NCI-H187 (cell line): ENCODE measurements around the gene MAML1.
"Not testable (repeated sequence)": the region's sequence is repeated elsewhere in the genome, so short reads cannot be mapped to it uniquely, and the experiment has no call there.

Experiments used
- DNase-seq, 2 experiments: peaks; one replicate each; lab custom pipeline; 2025; lab: John Stamatoyannopoulos, UW

The MAML1 gene

GRCh38 chr5:179769271-179769670 is 36.6 kb downstream of the MAML1 start:
- DNase-seq = no peak

DNA sequence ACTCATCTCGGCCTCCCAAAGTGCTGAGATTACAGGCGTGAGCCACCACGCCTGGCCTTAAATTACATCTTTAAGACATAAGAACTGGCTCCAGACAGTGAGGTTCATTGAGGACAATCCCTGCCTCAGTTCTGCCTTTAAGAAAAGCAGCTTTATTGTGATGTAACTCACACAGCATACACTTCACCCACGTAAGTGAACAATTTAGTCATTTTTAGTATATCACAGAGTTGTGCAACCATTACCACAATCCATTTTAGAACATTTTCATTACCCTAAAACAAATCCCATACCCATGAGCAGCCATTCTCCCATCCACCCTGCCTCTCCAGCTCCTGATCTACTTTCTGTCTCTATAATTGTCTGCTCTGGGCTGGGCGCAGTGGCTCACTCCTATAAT is 37.2 kb downstream of the MAML1 start:
- DNase-seq = no peak

GRCh38 chr5:179771311-179771895 is 38.8 kb downstream of the MAML1 start:
- DNase-seq = no peak

DNA sequence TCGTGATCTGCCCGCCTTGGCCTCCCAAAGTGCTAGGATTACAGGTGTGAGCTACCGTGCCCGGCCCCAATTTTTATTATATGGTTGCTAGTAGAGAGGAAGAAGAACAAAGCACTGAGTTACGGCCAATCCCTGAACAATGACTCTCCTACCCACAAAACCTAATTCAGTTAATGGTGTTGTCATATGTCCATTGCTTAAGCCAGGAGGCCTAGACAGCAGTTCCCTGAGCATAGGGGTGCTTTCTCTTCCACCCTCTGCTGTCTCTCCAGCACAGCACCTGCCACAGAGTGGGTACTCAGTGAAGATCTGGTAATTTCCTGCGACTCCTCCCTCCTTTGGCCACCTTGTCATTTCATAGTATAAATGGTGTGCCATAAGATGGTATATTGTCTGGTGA is 39.7 kb downstream of the MAML1 start:
- no peak for DNase-seq

- no peak for DNase-seq
These were observed 41.0 kb downstream of the MAML1 start for GRCh38 chr5:179773686-179774040.

- DNase-seq = no peak
These were observed 41.8 kb downstream of the MAML1 start for GRCh38 chr5:179774442-179774841.

- no peak for DNase-seq
These were observed 43.9 kb downstream of the MAML1 start for GRCh38 chr5:179776411-179776938.

GRCh38 chr5:179777456-179777855 is 44.8 kb downstream of the MAML1 start:
- DNase-seq = no peak

GRCh38 chr5:179777909-179778308 is 45.3 kb downstream of the MAML1 start:
- DNase-seq = no peak

DNA sequence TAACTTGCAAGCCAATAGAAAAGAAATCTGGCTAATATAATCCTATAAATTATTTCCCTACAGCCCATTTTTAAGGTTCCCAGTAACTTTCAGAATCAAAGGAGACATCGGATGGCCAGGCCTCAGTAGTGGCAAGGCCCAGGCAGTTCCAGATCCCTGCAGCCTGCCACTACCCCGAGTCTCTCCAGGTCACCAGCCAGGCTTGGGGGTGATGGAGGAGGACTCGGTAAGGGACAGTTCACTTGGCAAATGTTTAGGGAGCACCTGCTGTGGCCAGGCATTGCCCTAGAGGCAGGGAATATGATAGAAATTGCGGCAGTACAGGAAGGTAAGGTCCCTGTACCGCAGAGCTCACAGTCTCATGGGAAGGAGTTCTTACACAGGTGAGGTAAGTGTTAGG is 46.0 kb downstream of the MAML1 start:
- DNase-seq = no peak

GRCh38 chr5:179779826-179780225 is 47.2 kb downstream of the MAML1 start:
- no peak for DNase-seq

GRCh38 chr5:179780362-179780761 is 47.7 kb downstream of the MAML1 start:
- no peak for DNase-seq

DNA sequence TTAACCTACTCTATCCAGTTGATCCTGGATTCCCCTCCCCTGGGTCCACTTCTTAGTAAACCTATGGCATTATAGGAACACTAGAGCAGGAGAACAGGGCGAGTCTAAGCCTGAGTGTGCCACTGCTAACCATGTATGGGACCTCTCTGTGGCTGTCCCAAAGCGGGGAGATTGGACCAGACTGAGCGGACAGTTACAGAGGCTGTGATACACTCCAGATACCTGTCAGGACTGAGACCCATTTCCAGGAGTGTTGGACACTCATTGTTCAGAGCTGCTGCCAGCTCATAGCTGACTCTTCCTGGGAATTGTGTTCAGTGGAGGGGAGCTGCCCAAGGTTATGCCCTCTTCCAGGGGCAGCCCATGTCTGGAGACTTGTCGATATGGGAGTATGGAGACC is 49.2 kb downstream of the MAML1 start:
- DNase-seq = no peak

- DNase-seq = no peak
These were observed 50.5 kb downstream of the MAML1 start for GRCh38 chr5:179783128-179783527.

GRCh38 chr5:179786861-179787260 is 54.2 kb downstream of the MAML1 start:
- no peak for DNase-seq

GRCh38 chr5:179788193-179788854 is 55.7 kb downstream of the MAML1 start:
- no peak for DNase-seq

- not testable (repeated sequence) for DNase-seq
These were observed 56.7 kb downstream of the MAML1 start for GRCh38 chr5:179789278-179789677.

DNA sequence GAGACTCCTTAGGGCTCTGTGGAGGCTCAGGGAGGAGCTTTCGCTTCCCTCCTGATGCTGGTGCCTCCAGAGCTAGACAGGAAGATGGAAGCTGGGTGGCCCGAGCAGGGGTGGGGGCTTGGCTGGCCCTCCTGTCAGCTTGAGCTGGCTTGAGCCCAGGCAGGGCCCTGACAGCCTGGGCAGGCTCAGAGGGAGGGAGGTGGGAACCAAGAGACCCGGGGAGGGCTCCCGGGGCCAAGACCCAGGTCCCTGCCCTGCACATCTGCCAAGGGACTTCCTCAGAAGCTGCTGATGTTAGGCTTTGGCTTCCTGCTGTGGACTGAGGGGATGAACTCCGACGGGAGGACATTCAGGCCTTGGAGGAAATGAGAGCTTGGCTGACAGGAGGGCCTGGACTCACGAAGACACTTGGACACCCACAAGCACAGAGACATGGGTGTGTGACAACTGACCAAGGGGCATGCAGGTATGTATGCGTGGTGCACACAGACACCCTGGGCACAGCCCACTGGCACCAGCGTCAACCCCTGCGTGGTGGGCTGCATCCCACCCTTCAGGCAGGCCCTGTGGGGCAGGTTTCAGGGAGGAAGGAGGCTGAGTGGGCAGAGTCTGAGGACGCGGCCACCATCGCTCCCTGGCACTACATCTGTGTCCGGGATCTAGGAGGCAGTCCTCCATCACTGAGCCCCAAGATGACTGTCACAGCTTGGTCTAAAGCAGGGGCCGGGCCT is 59.4 kb downstream of the MAML1 start:
- no peak for DNase-seq

DNA sequence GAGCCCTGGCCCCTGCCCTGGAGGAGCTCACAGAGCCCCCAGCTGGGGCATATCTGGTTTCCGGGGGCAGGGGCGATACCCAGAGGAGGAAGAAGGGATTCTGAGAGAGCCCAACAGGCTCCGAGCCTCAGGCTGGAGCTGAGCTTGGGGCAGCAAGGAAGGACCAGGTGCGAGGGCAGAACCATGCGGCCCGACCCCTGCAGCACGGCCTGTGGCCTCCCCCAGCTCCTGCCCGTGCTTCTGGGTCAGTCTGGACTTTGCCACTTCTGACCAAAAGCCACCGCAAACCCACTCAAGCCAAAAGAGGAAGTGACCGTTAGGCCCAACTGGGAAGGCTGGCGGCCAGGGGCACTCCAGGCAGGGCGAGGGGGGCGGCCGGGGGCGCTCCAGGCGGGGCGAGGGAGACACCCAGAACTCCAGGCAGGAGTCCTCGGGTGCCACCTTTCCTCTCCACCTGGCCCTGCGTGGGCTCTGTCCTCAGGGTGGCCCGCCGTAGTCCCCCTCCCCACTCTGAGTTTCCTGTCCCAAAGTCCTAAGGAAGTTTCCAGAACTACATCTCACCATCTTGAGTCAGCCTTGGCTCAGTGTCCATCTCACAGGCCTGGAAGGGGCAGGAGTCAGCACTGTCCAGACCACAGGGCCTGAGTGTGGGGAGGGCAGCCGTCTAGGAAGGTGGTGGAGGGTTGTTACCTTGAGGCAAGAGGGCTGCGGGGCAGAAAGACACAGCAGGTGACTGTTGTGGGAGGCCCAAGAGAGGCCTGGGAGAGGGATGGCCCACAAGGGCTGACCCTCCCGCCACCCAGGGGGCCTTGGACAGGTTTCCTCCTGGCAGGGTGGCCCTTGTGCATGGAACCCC is 60.2 kb downstream of the MAML1 start:
- DNase-seq = no peak

DNA sequence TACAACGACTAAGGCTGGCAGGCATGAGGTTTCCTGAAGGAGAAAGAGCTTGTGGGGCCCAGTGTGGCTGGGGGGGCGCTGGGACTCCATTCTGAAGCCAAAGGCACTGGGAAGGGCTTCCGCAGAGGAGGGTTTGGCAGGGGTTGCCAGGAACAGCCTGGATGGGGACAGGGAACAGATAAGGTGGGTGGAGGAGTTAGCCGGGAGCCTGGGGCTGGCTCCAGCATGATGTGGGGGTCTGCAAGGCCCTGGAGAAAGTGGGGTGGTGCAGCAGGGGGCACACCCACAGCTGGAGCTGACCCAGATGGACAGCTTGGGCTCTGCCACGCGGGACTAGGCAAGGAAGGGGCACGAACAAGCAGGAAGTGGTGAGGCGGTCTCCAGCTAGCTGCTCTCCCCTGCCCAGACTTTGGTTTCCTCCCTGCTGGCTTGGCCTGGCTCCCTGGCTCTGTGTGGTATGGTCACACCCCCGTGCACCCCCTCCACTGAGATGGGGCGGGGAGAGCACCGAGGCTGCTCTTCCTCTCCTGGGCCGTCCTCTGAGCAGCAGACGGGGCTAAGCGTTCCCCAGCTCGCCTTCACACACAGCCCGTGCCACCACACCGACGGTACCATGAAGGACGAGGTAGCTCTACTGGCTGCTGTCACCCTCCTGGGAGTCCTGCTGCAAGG is 61.0 kb downstream of the MAML1 start, which contains the start of gene LTC4S:
TSS of gene LTC4S (plus strand) at position 519 of the 672 bp plus-strand sequence. CDS start at position 614, 95 bp downstream.
- DNase-seq = no peak

DNA sequence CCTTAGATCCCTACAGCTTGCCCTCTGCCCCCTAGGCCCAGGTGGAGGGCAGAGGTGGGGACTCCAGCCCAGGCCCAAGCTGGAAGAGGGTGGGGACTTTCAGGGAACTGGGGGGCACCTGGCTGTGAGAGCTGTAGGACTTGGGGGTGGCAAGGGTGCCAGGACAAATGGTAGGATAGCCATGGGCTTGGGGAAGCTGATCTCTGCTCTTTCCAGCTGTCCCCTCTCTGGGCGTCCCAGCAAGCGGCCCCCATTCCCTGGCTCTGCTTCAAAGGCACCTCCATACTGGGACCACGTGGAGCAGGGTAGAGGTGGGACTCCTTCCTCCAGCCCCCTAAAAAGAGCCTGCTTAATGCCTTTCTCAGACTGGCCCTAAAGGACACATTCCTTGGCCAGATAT is 61.5 kb downstream of the MAML1 start:
- no peak for DNase-seq

- DNase-seq = no peak
These were observed 62.0 kb downstream of the MAML1 start for GRCh38 chr5:179794575-179794974.
